Glutamatergic neuron (in vitro differentiated cells): ENCODE results near the gene PASK. TPM values are rescaled to one million over a fixed set of nuclear protein-coding genes. Genes with fewer than 3 reads are reported as not detected.

Source experiments
- DNase-seq: peaks from one replicate; pipeline ENCODE4 v3.0.0; 2022
- H3K27ac Mint-ChIP-seq: one replicate; pipeline ENCODE4 v1.8.0; 2020; ENCODE audit warnings: mild to moderate bottlenecking, mixed read lengths, inconsistent platforms; ENCODE audit not compliant: unreplicated experiment
- H3K27me3 Mint-ChIP-seq: one replicate; pipeline ENCODE4 v1.8.0; 2020; ENCODE audit warnings: mild to moderate bottlenecking, moderate library complexity, mixed read lengths, inconsistent platforms; ENCODE audit not compliant: unreplicated experiment
- H3K36me3 Mint-ChIP-seq: one replicate; pipeline ENCODE4 v1.8.0; 2020; ENCODE audit warnings: mild to moderate bottlenecking, mixed read lengths, inconsistent platforms; ENCODE audit not compliant: unreplicated experiment
- H3K4me1 Mint-ChIP-seq: one replicate; pipeline ENCODE4 v1.8.0; 2020; ENCODE audit warnings: mild to moderate bottlenecking, low read depth, mixed read lengths, inconsistent platforms; ENCODE audit not compliant: unreplicated experiment
- H3K4me3 Mint-ChIP-seq: one replicate; pipeline ENCODE4 v1.8.0; 2020; ENCODE audit warnings: mild to moderate bottlenecking, mixed read lengths, inconsistent platforms; ENCODE audit not compliant: unreplicated experiment
- H3K9me3 Mint-ChIP-seq: one replicate; pipeline ENCODE4 v1.8.0; 2020; ENCODE audit warnings: mild to moderate bottlenecking, moderate library complexity, mixed read lengths, inconsistent platforms; ENCODE audit not compliant: unreplicated experiment
- CTCF ChIP-seq: fragments of 200-600 bp; sonication (generic); IDR thresholded peaks from one replicate; pipeline ENCODE4 v1.5.0; 2021; ENCODE audit not compliant: partially characterized antibody, unreplicated experiment
- total RNA-seq: library from RNA; stranded (reverse); fragmentation: NEBNext Ultra II Directional; extraction: Animal tissue kit (Norgen Biotek cat#: 25700); gene quantifications from one replicate; pipeline ENCODE4 v1.2.1, GENCODE V29; 2021; ENCODE audit not compliant: unreplicated experiment

The PASK gene
- total RNA-seq, 1 donor from 2014 or later, result 24.4 TPM

DNA sequence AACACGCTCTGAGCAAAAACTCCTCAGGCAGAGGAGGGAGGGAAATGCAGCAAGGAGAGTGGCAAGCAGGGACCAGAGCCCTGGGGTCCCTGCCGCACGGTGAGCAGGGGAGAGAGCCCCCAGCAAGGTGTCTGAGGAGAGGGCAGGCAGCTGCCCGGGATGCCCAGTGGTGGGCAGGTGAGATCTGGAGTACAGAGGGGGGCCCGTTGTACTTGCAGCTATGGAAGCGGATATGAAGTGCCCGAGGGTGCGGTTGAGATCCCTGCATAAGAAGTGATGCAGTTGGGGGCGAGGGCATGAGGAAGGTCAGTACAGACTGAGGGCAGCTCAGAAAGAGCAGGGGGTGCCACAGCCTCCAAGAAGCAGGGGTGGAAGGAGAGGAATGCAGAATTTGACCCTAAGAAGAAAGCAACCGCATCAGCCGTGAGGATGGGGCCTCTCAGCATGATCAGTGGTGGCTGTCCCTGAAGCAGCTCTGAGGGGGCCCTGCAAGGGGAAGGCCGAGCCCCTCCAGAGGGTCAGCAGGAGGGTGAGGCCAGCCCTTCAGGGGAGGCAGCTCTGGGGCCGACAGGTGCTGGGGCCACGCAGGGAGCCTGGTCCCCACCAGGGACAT lies 76.6 kb downstream of the PASK start:
- H3K27ac Mint-ChIP-seq, result no peak overlapping the region
- peaks cover 3% of the 10 kb centered on the region for H3K9me3 Mint-ChIP-seq
- H3K27me3 Mint-ChIP-seq, result peaks cover 18% of the 10 kb centered on the region
- H3K36me3 Mint-ChIP-seq, result no peaks in the 10 kb centered on the region
- no peak overlapping the region for H3K4me3 Mint-ChIP-seq
- H3K4me1 Mint-ChIP-seq, result peaks cover 4% of the 10 kb centered on the region
- DNase-seq, result no peak
- no peak for TF ChIP-seq CTCF

DNA sequence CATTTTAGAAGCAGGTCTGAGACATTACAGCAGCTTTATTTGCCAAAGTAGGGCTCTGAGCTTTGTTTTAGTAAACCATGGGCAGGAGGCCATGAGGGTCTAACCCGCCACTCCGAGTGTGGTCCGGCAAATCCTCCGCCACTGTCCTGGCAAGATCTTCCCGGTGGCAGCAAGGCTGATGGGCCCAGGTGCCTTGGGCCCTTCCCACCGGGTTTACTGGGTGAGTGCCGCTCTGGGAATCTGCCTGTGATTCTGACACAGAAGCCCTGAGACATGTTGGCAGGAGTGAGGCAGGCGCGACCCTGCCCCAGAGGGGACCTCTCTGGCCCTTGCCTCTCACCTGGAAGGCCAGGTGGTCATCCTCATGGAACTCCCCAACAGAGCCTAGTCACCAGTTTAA lies 77.1 kb downstream of the PASK start:
- no peak for TF ChIP-seq CTCF
- H3K27me3 Mint-ChIP-seq, result peaks cover 16% of the 10 kb centered on the region

DNA sequence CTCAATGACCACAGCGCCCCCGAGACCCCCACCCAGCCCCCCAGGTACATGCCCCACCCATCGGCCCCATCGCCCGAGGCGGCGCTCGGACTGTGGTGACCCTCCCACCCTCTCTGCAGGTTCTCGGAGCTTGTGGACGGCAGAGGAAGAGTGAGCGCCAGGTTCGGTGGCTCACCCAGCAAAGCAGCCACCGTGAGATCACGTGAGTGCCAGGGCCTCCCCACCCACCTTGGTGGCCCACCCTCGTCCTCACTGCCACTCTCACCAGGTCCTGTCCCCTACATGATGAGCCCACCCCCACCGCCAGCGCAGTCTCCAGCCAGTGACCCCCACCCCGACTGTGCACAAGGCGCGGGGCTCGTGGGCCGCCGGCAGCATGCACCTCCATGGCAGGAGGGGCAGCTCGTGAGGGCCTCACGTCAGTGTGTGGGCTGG lies 77.6 kb downstream of the PASK start:
- Mint-ChIP-seq H3K27ac (no peak overlapping the region), H3K4me3 (no peak overlapping the region), H3K9me3 (peaks cover 3% of the 10 kb centered on the region), H3K4me1 (peaks cover 4% of the 10 kb centered on the region), H3K36me3 (no peaks in the 10 kb centered on the region), H3K27me3 (peaks cover 16% of the 10 kb centered on the region)
- TF ChIP-seq CTCF, result no peak
- DNase-seq, result no peak

More for the DNA sequence above, 77.1 kb downstream of the PASK start:
- Mint-ChIP-seq H3K27ac (no peak overlapping the region), H3K4me3 (no peak overlapping the region), H3K36me3 (no peaks in the 10 kb centered on the region), H3K9me3 (peaks cover 3% of the 10 kb centered on the region), H3K4me1 (peaks cover 4% of the 10 kb centered on the region)
- no peak for DNase-seq

- peaks cover 16% of the 10 kb centered on the region for H3K27me3 Mint-ChIP-seq
- no peaks in the 10 kb centered on the region for H3K36me3 Mint-ChIP-seq
- H3K4me1 Mint-ChIP-seq, result peaks cover 4% of the 10 kb centered on the region
- TF ChIP-seq CTCF, result no peak
- peaks cover 5% of the 10 kb centered on the region for H3K9me3 Mint-ChIP-seq
- DNase-seq, result no peak
- H3K27ac Mint-ChIP-seq, result peak overlapping the region; percentile 33
- no peak overlapping the region for H3K4me3 Mint-ChIP-seq
These were observed 78.2 kb downstream of the PASK start for GRCh38 chr2:241070811-241071676.

- H3K27ac Mint-ChIP-seq, result no peak overlapping the region
- no peak for TF ChIP-seq CTCF
- H3K4me1 Mint-ChIP-seq, result peaks cover 4% of the 10 kb centered on the region
- H3K36me3 Mint-ChIP-seq, result no peaks in the 10 kb centered on the region
- H3K27me3 Mint-ChIP-seq, result peaks cover 15% of the 10 kb centered on the region
- no peak for DNase-seq
- no peak overlapping the region for H3K4me3 Mint-ChIP-seq
- peaks cover 5% of the 10 kb centered on the region for H3K9me3 Mint-ChIP-seq
These were observed 78.9 kb downstream of the PASK start for GRCh38 chr2:241070361-241070760.
